ES-I3 (cell line): Measurements from ENCODE around the gene KRTAP4-4.
"Not testable (repeated sequence)": the region's sequence is repeated elsewhere in the genome, so short reads cannot be mapped to it uniquely, and the experiment has no call there.

ENCODE experiments used
- H3K36me3 ChIP-seq: 2 replicates; pipeline ENCODE4 v1.6.1; 2013; ENCODE audit warnings: mild to moderate bottlenecking, low read length, control low read depth, moderate library complexity; ENCODE audit not compliant: insufficient read depth
- H3K4me1 ChIP-seq: 2 replicates; pipeline ENCODE4 v1.6.1; 2013; ENCODE audit warnings: mild to moderate bottlenecking, control low read depth, low read length; ENCODE audit not compliant: insufficient read depth
- H3K9ac ChIP-seq: 2 replicates; pipeline ENCODE4 v1.6.1; 2013; ENCODE audit warnings: low read depth, mild to moderate bottlenecking, low read length, moderate library complexity
- H3K9me3 ChIP-seq: 2 replicates; pipeline ENCODE4 v1.6.1; 2013; ENCODE audit warnings: mild to moderate bottlenecking, low read length, moderate library complexity; ENCODE audit not compliant: control insufficient read depth, insufficient read depth

KRTAP4-4 gene

GRCh38 chr17:41133880-41134735 lies 26.4 kb downstream of the KRTAP4-4 start:
- Histone ChIP-seq H3K4me1 (no peaks in the 10 kb centered on the region), H3K9me3 (peaks cover 4% of the 10 kb centered on the region; the same call in 1 of the 2 replicates), H3K36me3 (no peaks in the 10 kb centered on the region), H3K9ac (no peak overlapping the region)

GRCh38 chr17:41131979-41132378 lies 28.6 kb downstream of the KRTAP4-4 start:
- no peaks in the 10 kb centered on the region for H3K4me1 ChIP-seq
- H3K9ac ChIP-seq: no peak overlapping the region
- no peaks in the 10 kb centered on the region for H3K36me3 ChIP-seq
- H3K9me3 ChIP-seq: peaks cover 4% of the 10 kb centered on the region; the same call in 1 of the 2 replicates

- no peaks in the 10 kb centered on the region for H3K9me3 ChIP-seq
- H3K4me1 ChIP-seq: no peaks in the 10 kb centered on the region
Observed at GRCh38 chr17:41127371-41127770, 33.2 kb downstream of the KRTAP4-4 start.

GRCh38 chr17:41126412-41126811 lies 34.1 kb downstream of the KRTAP4-4 start:
- H3K4me1 ChIP-seq: no peaks in the 10 kb centered on the region

More at GRCh38 chr17:41127371-41127770, 33.2 kb downstream of the KRTAP4-4 start:
- H3K9ac ChIP-seq: no peak overlapping the region
- H3K36me3 ChIP-seq: no peaks in the 10 kb centered on the region

GRCh38 chr17:41125064-41125463 lies 35.5 kb downstream of the KRTAP4-4 start:
- no peaks in the 10 kb centered on the region for H3K4me1 ChIP-seq
- H3K9me3 ChIP-seq: no peaks in the 10 kb centered on the region
- no peak overlapping the region for H3K9ac ChIP-seq
- no peaks in the 10 kb centered on the region for H3K36me3 ChIP-seq

More at GRCh38 chr17:41126412-41126811, 34.1 kb downstream of the KRTAP4-4 start:
- no peaks in the 10 kb centered on the region for H3K9me3 ChIP-seq
- no peak overlapping the region for H3K9ac ChIP-seq
- no peaks in the 10 kb centered on the region for H3K36me3 ChIP-seq

- not testable (repeated sequence) for H3K9me3 ChIP-seq, H3K9ac ChIP-seq, H3K4me1 ChIP-seq, H3K36me3 ChIP-seq
Observed at GRCh38 chr17:41123991-41124371, 36.6 kb downstream of the KRTAP4-4 start, which contains the start of gene KRTAP4-12. Gene KRTAP4-12 (minus strand): TSS chr17:41124182. CDS start chr17:41124122, 60 bp downstream.

- H3K9ac ChIP-seq, H3K9me3 ChIP-seq, H3K4me1 ChIP-seq, H3K36me3 ChIP-seq: not testable (repeated sequence)
Observed at GRCh38 chr17:41123292-41123990, 37.1 kb downstream of the KRTAP4-4 start.

- H3K4me1 ChIP-seq: no peaks in the 10 kb centered on the region
- H3K9ac ChIP-seq: no peak overlapping the region
- H3K36me3 ChIP-seq: no peaks in the 10 kb centered on the region
- no peaks in the 10 kb centered on the region for H3K9me3 ChIP-seq
Observed at GRCh38 chr17:41121742-41122141, 38.8 kb downstream of the KRTAP4-4 start.

GRCh38 chr17:41119696-41120690 lies 40.6 kb downstream of the KRTAP4-4 start:
- not testable (repeated sequence) for H3K9me3 ChIP-seq, H3K36me3 ChIP-seq, H3K4me1 ChIP-seq, H3K9ac ChIP-seq

- H3K36me3 ChIP-seq: no peaks in the 10 kb centered on the region
- no peaks in the 10 kb centered on the region for H3K4me1 ChIP-seq
- H3K9me3 ChIP-seq: no peaks in the 10 kb centered on the region
- no peak overlapping the region for H3K9ac ChIP-seq
Observed at GRCh38 chr17:41118721-41119120, 41.8 kb downstream of the KRTAP4-4 start.

GRCh38 chr17:41117846-41118386 lies 42.6 kb downstream of the KRTAP4-4 start, which contains the start of gene KRTAP4-11:
Gene KRTAP4-11 (minus strand): TSS chr17:41118373. CDS start chr17:41118315, 58 bp downstream.
- H3K4me1 ChIP-seq, H3K36me3 ChIP-seq, H3K9me3 ChIP-seq, H3K9ac ChIP-seq: not testable (repeated sequence)

GRCh38 chr17:41116297-41116696 lies 44.3 kb downstream of the KRTAP4-4 start:
- peaks cover 8% of the 10 kb centered on the region for H3K9me3 ChIP-seq
- no peaks in the 10 kb centered on the region for H3K36me3 ChIP-seq
- H3K9ac ChIP-seq: no peak overlapping the region
- H3K4me1 ChIP-seq: no peaks in the 10 kb centered on the region

- Histone ChIP-seq H3K9me3 (peaks cover 8% of the 10 kb centered on the region), H3K36me3 (no peaks in the 10 kb centered on the region), H3K9ac (no peak overlapping the region), H3K4me1 (no peaks in the 10 kb centered on the region)
Observed at GRCh38 chr17:41111151-41111885, 49.2 kb downstream of the KRTAP4-4 start.
